ENCODE measurements around the gene DYNLL1. TPM values are rescaled to one million over a fixed set of nuclear protein-coding genes. Genes with fewer than 3 reads are reported as not detected.

Gene DYNLL1
- total RNA-seq, 1 experiment from 2014 or later = 447 TPM

DNA sequence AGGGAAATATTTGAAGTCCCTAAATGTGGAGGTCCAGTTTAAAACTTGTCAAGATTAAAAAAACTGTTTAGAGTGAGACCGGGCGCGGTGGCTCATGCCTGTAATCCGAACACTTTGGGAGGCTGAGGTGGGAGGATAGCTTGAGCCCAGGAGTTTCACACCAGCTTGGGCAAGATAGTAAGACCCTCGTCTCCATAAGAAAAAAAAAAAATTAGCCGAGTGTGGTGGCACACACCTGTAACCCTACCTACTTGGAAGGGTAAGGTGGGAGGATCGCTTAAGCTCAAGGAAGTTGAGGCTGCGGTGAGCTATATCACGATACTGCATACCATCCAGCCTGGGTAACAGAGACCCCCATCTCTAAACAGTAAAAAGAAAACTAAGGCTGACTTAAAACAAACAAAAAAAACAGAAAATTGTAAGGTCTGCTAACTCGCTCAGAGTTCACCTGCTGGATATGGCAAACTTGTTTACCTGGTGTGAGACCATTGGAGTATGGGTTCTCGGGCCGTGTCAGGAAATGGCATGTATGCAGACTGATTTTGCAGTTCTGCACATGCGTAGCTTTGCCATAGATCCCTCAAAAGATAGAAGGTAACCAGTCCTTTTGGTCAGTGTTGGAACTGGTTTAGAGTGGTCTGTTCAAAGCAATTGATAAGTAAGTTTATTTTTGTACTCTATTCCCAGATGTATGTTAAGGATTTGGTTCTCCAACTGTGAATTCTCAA, 40.3 kb downstream of the DYNLL1 start:
- in situ Hi-C loops (cut with HindIII; ENCODE audit: low pct_unique_long_range_greater_than_20kb, low sequenced_read_pairs) = no loop called here
- DNase-seq (ENCODE audit: low read depth, low spot score) = no peak

DNA sequence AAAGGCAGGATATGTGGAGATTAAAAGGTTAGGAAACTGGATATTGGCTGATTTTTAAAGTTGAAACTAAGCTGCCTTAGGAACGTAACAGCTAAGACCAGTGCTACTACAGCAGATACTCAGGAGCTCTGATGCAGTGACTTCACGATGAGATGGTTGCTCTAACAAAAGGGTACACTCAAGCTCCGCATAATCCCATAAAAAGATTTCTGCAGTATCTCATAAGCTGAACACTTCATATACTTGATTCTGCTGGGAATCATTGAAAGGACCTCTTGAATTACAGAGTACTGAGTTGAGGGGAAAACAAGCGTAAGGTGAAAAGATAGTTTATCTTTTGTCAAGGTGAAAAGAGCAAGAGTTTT, 41.9 kb downstream of the DYNLL1 start:
- DNase-seq (ENCODE audit: low read depth, low spot score) = no peak

GRCh38 chr12:120538281-120539156, 42.6 kb downstream of the DYNLL1 start:
- DNase-seq (ENCODE audit: low read depth, low spot score) = no peak
- in situ Hi-C loops (cut with HindIII; ENCODE audit: low pct_unique_long_range_greater_than_20kb, low sequenced_read_pairs) = no loop called here

More for the DNA sequence above, 41.9 kb downstream of the DYNLL1 start:
- in situ Hi-C loops (cut with HindIII; ENCODE audit: low pct_unique_long_range_greater_than_20kb, low sequenced_read_pairs) = no loop called here

GRCh38 chr12:120539303-120539702, 43.4 kb downstream of the DYNLL1 start:
- no peak for DNase-seq (ENCODE audit: low read depth, low spot score)
- in situ Hi-C loops (cut with HindIII; ENCODE audit: low pct_unique_long_range_greater_than_20kb, low sequenced_read_pairs) = no loop called here

- in situ Hi-C loops (cut with HindIII; ENCODE audit: low pct_unique_long_range_greater_than_20kb, low sequenced_read_pairs) = no loop called here
Observed at GRCh38 chr12:120540445-120540844, 44.5 kb downstream of the DYNLL1 start.

GRCh38 chr12:120542166-120542565, 46.3 kb downstream of the DYNLL1 start:
- in situ Hi-C loops (cut with HindIII; ENCODE audit: low pct_unique_long_range_greater_than_20kb, low sequenced_read_pairs) = no loop called here

More at GRCh38 chr12:120540445-120540844, 44.5 kb downstream of the DYNLL1 start:
- DNase-seq (ENCODE audit: low read depth, low spot score) = no peak

DNA sequence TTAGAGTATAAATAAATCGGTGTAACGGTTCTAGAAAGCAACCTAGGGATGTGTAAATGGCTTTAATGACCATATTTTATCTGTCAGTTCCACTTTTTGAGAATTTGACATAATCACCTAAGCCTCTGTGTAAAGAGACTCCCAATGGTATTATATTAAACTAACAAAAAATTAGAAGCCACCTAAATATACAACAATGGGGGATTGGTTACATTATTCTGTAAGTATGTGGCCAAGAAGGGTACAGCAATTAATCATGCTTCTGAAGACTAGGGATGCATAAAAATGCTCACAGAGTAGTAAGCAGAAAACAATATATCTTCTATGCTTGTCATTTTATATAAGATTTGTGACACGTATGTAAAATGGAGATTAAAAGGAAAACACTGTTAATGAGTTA, 48.8 kb downstream of the DYNLL1 start:
- DNase-seq (ENCODE audit: low read depth, low spot score) = no peak
- in situ Hi-C loops (cut with HindIII; ENCODE audit: low pct_unique_long_range_greater_than_20kb, low sequenced_read_pairs) = no loop called here

More at GRCh38 chr12:120542166-120542565, 46.3 kb downstream of the DYNLL1 start:
- DNase-seq (ENCODE audit: low read depth, low spot score) = no peak

- peak; percentile 83 for DNase-seq (ENCODE audit: low read depth, low spot score)
- in situ Hi-C loops (cut with HindIII; ENCODE audit: low pct_unique_long_range_greater_than_20kb, low sequenced_read_pairs) = no loop called here
Observed at GRCh38 chr12:120546050-120546386, 50.1 kb downstream of the DYNLL1 start.

Small RNA genes within 50 kb of the gene (small RNA-seq; reads per million reads assigned to genes)
- 0 reads per million in 2 experiments for gene RF00019

Other genes starting within 250 kb of the DYNLL1 start
- gene PXN, start 230.4 kb upstream of the DYNLL1 start, total RNA-seq (2014; rRNA removed; shearing (Covaris generic)) = 22.0 and 26.1 TPM in 2 replicates
- gene RNU4-2, start 204.2 kb upstream of the DYNLL1 start, total RNA-seq (2014; rRNA removed; shearing (Covaris generic)) = under 0.01 TPM in 2 replicates
- not detected in 2 replicates for gene RNU4-1, start 202.9 kb upstream of the DYNLL1 start, total RNA-seq (2014; rRNA removed; shearing (Covaris generic))
- 1.9 and 2.8 TPM in 2 replicates for gene SIRT4, start 193.8 kb upstream of the DYNLL1 start, total RNA-seq (2014; rRNA removed; shearing (Covaris generic))
- gene PLA2G1B, start 168.3 kb upstream of the DYNLL1 start, total RNA-seq (2014; rRNA removed; shearing (Covaris generic)) = not detected in 2 replicates
- gene MSI1, start 126.9 kb upstream of the DYNLL1 start, total RNA-seq (2014; rRNA removed; shearing (Covaris generic)) = 0.85 and 1.3 TPM in 2 replicates
- 1,050 and 1,113 TPM in 2 replicates for gene COX6A1, start 58.0 kb upstream of the DYNLL1 start, total RNA-seq (2014; rRNA removed; shearing (Covaris generic))
- gene TRIAP1, start 49.7 kb upstream of the DYNLL1 start, total RNA-seq (2014; rRNA removed; shearing (Covaris generic)) = 39.3 and 45.1 TPM in 2 replicates
- 33.9 and 37.0 TPM in 2 replicates for gene GATC, start 49.7 kb upstream of the DYNLL1 start, total RNA-seq (2014; rRNA removed; shearing (Covaris generic))
- 179 and 229 TPM in 2 replicates for gene SRSF9, start 26.4 kb upstream of the DYNLL1 start, total RNA-seq (2014; rRNA removed; shearing (Covaris generic))
- 40.5 and 43.5 TPM in 2 replicates for gene COQ5, start 33.0 kb downstream of the DYNLL1 start, total RNA-seq (2014; rRNA removed; shearing (Covaris generic))
- 42.2 and 51.8 TPM in 2 replicates for gene RNF10, start 38.2 kb downstream of the DYNLL1 start, total RNA-seq (2014; rRNA removed; shearing (Covaris generic))
- gene POP5, start 85.3 kb downstream of the DYNLL1 start, total RNA-seq (2014; rRNA removed; shearing (Covaris generic)) = 63.4 and 75.6 TPM in 2 replicates
- 1.2 and 2.8 TPM in 2 replicates for gene CABP1, start 144.5 kb downstream of the DYNLL1 start, total RNA-seq (2014; rRNA removed; shearing (Covaris generic))
- 150 and 156 TPM in 2 replicates for gene MLEC, start 191.0 kb downstream of the DYNLL1 start, total RNA-seq (2014; rRNA removed; shearing (Covaris generic))
- 11.6 and 12.1 TPM in 2 replicates for gene UNC119B, start 214.3 kb downstream of the DYNLL1 start, total RNA-seq (2014; rRNA removed; shearing (Covaris generic))
- gene ACADS, start 229.7 kb downstream of the DYNLL1 start, total RNA-seq (2014; rRNA removed; shearing (Covaris generic)) = 10.5 and 11.2 TPM in 2 replicates